Kidney (tissue), 14 donors: ENCODE measurements around the gene SF3B2. TPM values are rescaled to one million over a fixed set of nuclear protein-coding genes. Genes with fewer than 3 reads are reported as not detected.
A peak's percentile ranks its signal among the peaks of the same experiment; 100 is the strongest.
"Not testable (repeated sequence)": the region's sequence is repeated elsewhere in the genome, so short reads cannot be mapped to it uniquely, and the experiment has no call there.

ENCODE experiments used
- DNase-seq, 5 donors: peaks; one replicate each; pipeline ENCODE4 v3.0.0-alpha.2; 2013 to 2020
- FAIRE-seq: peaks from 2 replicates; lab custom pipeline; 2012; peaks lifted over from hg19 to GRCh38; lab: Jason Lieb, UNC
- H3K27ac ChIP-seq, 2 donors: one replicate each; pipeline ENCODE4 v1.7.0; 2013; ENCODE audit warnings: low read depth in 2 of 2, low read length in 2 of 2, inconsistent platforms in 1 of 2
- H3K27me3 ChIP-seq: one replicate; pipeline ENCODE4 v1.7.1; 2013; ENCODE audit warnings: low read length, inconsistent platforms; ENCODE audit not compliant: control insufficient read depth, insufficient read depth
- H3K36me3 ChIP-seq, 3 donors: one replicate each; pipeline versions ENCODE4 v1.7.0 to v1.7.1; 2013; ENCODE audit warnings: low read length in 3 of 3, control low read depth in 1 of 3, inconsistent platforms in 1 of 3; ENCODE audit not compliant: insufficient read depth in 3 of 3, control insufficient read depth in 2 of 3
- H3K4me1 ChIP-seq, 3 donors: one replicate each; pipeline versions ENCODE4 v1.7.0 to v1.7.1; 2013; ENCODE audit warnings: low read length in 3 of 3, inconsistent platforms in 1 of 3, low read depth in 1 of 3; ENCODE audit not compliant: control insufficient read depth in 2 of 3, insufficient read depth in 2 of 3
- H3K4me3 ChIP-seq, 3 donors: one replicate each; pipeline versions ENCODE4 v1.7.0 to v1.8.1; 2013; ENCODE audit warnings: low read length in 3 of 3, control low read depth in 1 of 3, inconsistent platforms in 1 of 3
- H3K9ac ChIP-seq, 3 donors: one replicate each; pipeline versions ENCODE4 v1.7.0 to v1.7.1; 2013; ENCODE audit warnings: low read length in 3 of 3, control low read depth in 1 of 3, inconsistent platforms in 1 of 3
- H3K9me3 ChIP-seq, 3 donors: one replicate each; pipeline versions ENCODE4 v1.7.0 to v1.7.1; 2013; ENCODE audit warnings: low read length in 3 of 3, control low read depth in 1 of 3, inconsistent platforms in 1 of 3; ENCODE audit not compliant: control insufficient read depth in 2 of 3, insufficient read depth in 1 of 3
- CTCF ChIP-seq: IDR thresholded peaks from 3 replicates; pipeline ENCODE4 v1.5.1; 2012; ENCODE audit warnings: mild to moderate bottlenecking, moderate library complexity, borderline replicate concordance; ENCODE audit not compliant: insufficient read depth; ENCODE audit errors: extremely low read depth
- intact Hi-C: fragments of 100-400 bp; cut with DNase I; formaldehyde crosslinking; loops from one replicate; pipeline ENCODE4 v1.11.1; 2022
- polyA plus RNA-seq: library from polyadenylated mRNA; stranded (reverse); fragments of 350-450 nt; fragmentation: Illumina TruSeq; extraction: RNeasy Lipid Tissue Mini Kit (QIAGEN cat#74804); gene quantifications from one replicate; pipeline ENCODE4 v1.2.3, GENCODE V29; 2014; ENCODE audit warnings: low read depth, low replicate concordance; ENCODE audit not compliant: insufficient read depth
- total RNA-seq: library from RNA; stranded (reverse); fragmentation: NEBNext Ultra II Directional; extraction: Animal tissue kit (Norgen Biotek cat#: 25700); gene quantifications from one replicate; pipeline ENCODE4 v1.2.1, GENCODE V29; 2021
- donor health status: control.
- donor health status: control.
- donor health status: control.
- donor health status: control.
- donor health status: control.
- donor health status: DM: yes; HTN: yes; CAD: no.
- donor health status: Normal renal cell carcinoma (clear cell type).

SF3B2 gene
- total and polyA plus RNA-seq, 2 donors from 2014 or later: 114 to 172 TPM

DNA sequence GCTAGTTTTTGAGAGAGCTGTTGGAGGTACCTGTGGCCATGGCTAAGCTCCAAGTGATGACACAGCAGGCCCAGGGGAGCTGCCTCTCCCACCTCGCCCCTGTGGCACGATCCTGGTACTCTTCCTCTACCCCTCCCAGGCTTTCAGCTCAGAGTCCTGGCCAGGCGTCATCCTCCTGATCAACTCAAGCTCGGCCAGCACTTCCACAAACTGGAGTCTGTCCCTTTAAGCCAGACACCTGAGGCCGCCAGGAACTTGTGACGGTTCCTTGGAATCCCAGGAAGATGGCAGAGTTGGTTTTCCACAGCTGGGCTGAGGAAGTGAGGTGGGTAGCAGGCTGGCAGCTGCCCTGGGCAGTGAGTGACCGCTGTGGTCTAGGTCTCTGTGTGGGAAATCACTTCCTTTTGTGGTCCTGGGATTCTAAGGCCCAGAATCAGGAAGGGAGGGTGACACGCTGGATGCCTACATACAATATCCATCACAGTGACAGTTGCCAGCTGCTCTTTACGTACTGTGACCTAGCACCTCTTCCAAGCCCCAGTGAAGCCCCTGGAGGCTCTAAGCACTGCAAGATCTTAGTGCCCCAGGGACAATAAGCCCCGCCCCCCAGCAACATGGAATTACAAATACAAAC is 43.6 kb upstream of the SF3B2 start:
- H3K27ac ChIP-seq: no peak overlapping the region
- intact Hi-C loops: no loop called here

GRCh38 chr11:66010036-66010435 is 42.1 kb upstream of the SF3B2 start:
- intact Hi-C loops, H3K4me3 ChIP-seq, H3K27ac ChIP-seq, FAIRE-seq, H3K9ac ChIP-seq, H3K9me3 ChIP-seq, H3K4me1 ChIP-seq, H3K36me3 ChIP-seq, H3K27me3 ChIP-seq, DNase-seq: not testable (repeated sequence)

More for the DNA sequence above, 43.6 kb upstream of the SF3B2 start:
- Histone ChIP-seq H3K36me3 (peaks cover 0 to 7% (median 3%) of the 10 kb centered on the region in 3 donors), H3K4me3 (no peak overlapping the region), H3K27me3 (peaks cover 9% of the 10 kb centered on the region), H3K9me3 (no peaks in the 10 kb centered on the region), H3K9ac (no peak overlapping the region), H3K4me1 (peaks cover 0 to under 1% (median 0%) of the 10 kb centered on the region in 3 donors)
- FAIRE-seq (no peak), DNase-seq (peak in 3 of 5 donors; percentile 28 to 62 (median 47))
- TF ChIP-seq CTCF: no peak

GRCh38 chr11:66011239-66011784 is 40.9 kb upstream of the SF3B2 start:
- DNase-seq (peak in 4 of 5 donors; percentile 34 to 79 (median 59)), FAIRE-seq (no peak)
- intact Hi-C loops: no loop called here
- no peak for TF ChIP-seq CTCF
- peaks cover 0 to 3% (median 0%) of the 10 kb centered on the region in 3 donors for H3K4me1 ChIP-seq
- no peaks in the 10 kb centered on the region for H3K9me3 ChIP-seq
- H3K27me3 ChIP-seq: peaks cover 9% of the 10 kb centered on the region
- H3K4me3 ChIP-seq: no peak overlapping the region
- H3K27ac ChIP-seq: no peak overlapping the region
- H3K9ac ChIP-seq: no peak overlapping the region
- H3K36me3 ChIP-seq: no peaks in the 10 kb centered on the region

DNA sequence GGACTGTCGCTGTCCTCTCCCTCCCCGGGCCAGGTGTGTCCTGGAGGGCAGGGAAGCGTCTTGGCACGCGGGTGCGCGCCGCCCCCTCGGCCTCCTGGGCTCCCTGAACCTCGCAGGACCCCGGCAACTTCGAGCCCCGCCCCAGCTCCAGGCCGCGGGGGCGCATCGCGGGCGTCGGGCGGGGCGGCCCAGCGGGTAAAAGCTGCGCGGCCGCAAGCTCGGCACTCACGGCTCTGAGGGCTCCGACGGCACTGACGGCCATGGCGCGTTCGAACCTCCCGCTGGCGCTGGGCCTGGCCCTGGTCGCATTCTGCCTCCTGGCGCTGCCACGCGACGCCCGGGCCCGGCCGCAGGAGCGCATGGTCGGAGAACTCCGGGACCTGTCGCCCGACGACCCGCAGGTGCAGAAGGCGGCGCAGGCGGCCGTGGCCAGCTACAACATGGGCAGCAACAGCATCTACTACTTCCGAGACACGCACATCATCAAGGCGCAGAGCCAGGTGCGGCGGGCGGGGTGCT is 40.3 kb upstream of the SF3B2 start, which contains the start of gene CST6:
Gene CST6, plus strand, starts transcription at position 224 of the 519 bp plus-strand sequence. Its CDS starts 37 bp downstream, at position 261.
- DNase-seq (peak in 1 of 5 donors; percentile 76), FAIRE-seq (no peak)
- H3K4me3 ChIP-seq: no peak within 1 kb of the TSS
- intact Hi-C loops: no loop called here
- H3K4me1 ChIP-seq: peaks cover 0 to 3% (median 0%) of the 10 kb centered on the region in 3 donors
- no peaks in the 10 kb centered on the region for H3K36me3 ChIP-seq
- no peak for TF ChIP-seq CTCF
- peaks cover 9% of the 10 kb centered on the region for H3K27me3 ChIP-seq
- no peaks in the 10 kb centered on the region for H3K9me3 ChIP-seq
- no peak within 1 kb of the TSS for H3K9ac ChIP-seq
- no peak within 1 kb of the TSS for H3K27ac ChIP-seq
